H1 (cell line): ENCODE data around the gene TUBA8. TPM values are rescaled to one million over a fixed set of nuclear protein-coding genes. Genes with fewer than 3 reads are reported as not detected.

Source experiments
- CTCF ChIA-PET: fragments of 300-600 bp; sonication (Branson Sonifier 250); formaldehyde crosslinking; loops from one replicate; lab custom pipeline; 2021; ENCODE audit not compliant: partially characterized antibody; lab: Charles Lee
- POLR2A ChIA-PET: fragments of 300-600 bp; sonication (Branson Sonifier 250); formaldehyde crosslinking; loops from one replicate; lab custom pipeline; 2021; ENCODE audit warnings: inconsistent platforms; ENCODE audit not compliant: partially characterized antibody; lab: Charles Lee
- DNase-seq, 2 experiments: peaks; one replicate each; pipeline versions ENCODE4 v3.0.0 to v3.0.0-alpha.2; 2010 to 2022; ENCODE audit warnings: low spot score in 2 of 2, low read depth in 1 of 2, mixed read lengths in 1 of 2
- FAIRE-seq: peaks from 2 replicates; lab custom pipeline; 2011; peaks lifted over from hg19 to GRCh38; lab: Jason Lieb, UNC
- H2AFZ ChIP-seq: 2 replicates; pipeline ENCODE4 v1.8.1; 2012; ENCODE audit warnings: low read length, inconsistent platforms
- H2AK5ac ChIP-seq: 2 replicates; pipeline ENCODE4 v1.6.1; 2013; ENCODE audit warnings: low read depth, low read length
- H2BK120ac ChIP-seq: replicated peaks from 2 replicates; pipeline ENCODE3; 2013; ENCODE audit warnings: low read depth, low read length, inconsistent platforms
- H2BK12ac ChIP-seq: 2 replicates; pipeline ENCODE4 v1.6.1; 2013; ENCODE audit warnings: low read depth, low read length
- H2BK15ac ChIP-seq: 2 replicates; pipeline ENCODE4 v1.6.1; 2013; ENCODE audit warnings: low read length
- H2BK20ac ChIP-seq: 2 replicates; pipeline ENCODE4 v1.6.1; 2013; ENCODE audit warnings: low read length
- H2BK5ac ChIP-seq: 2 replicates; pipeline ENCODE4 v1.6.1; 2013; ENCODE audit warnings: low read depth, low read length
- H3K14ac ChIP-seq: 2 replicates; pipeline ENCODE4 v1.6.1; 2013; ENCODE audit warnings: inconsistent platforms; ENCODE audit not compliant: insufficient read length
- H3K18ac ChIP-seq: 2 replicates; pipeline ENCODE4 v1.6.1; 2013; ENCODE audit warnings: low read length; ENCODE audit errors: extremely low read depth
- H3K23ac ChIP-seq: 2 replicates; pipeline ENCODE4 v1.6.1; 2013; ENCODE audit warnings: inconsistent platforms; ENCODE audit not compliant: insufficient read length
- H3K23me2 ChIP-seq: 2 replicates; pipeline ENCODE4 v1.6.1; 2013; ENCODE audit warnings: low read depth, low read length
- H3K27ac ChIP-seq: 2 replicates; pipeline ENCODE4 v1.6.1; 2011; ENCODE audit warnings: low read depth, low read length, inconsistent platforms
- H3K27me3 ChIP-seq, 4 experiments: replicated peaks in 1 of 4; 1 replicate in 1 of 4; 2 replicates in 3 of 4; pipeline versions ENCODE4 v1.6.1 to v1.8.1; 2011 to 2013; ENCODE audit warnings: low read length in 3 of 4, mild to moderate bottlenecking in 3 of 4, inconsistent platforms in 2 of 4, mixed read lengths in 2 of 4, moderate library complexity in 1 of 4; ENCODE audit not compliant: control insufficient read depth in 3 of 4, insufficient read depth in 3 of 4; ENCODE audit errors: extremely low read depth in 1 of 4
- H3K36me3 ChIP-seq, 4 experiments: 2 replicates each; pipeline versions ENCODE4 v1.6.1 to v1.8.1; 2011 to 2013; ENCODE audit warnings: mild to moderate bottlenecking in 4 of 4, low read length in 3 of 4, moderate library complexity in 2 of 4, control low read depth in 1 of 4, inconsistent platforms in 1 of 4; ENCODE audit not compliant: insufficient read depth in 4 of 4, control insufficient read depth in 2 of 4
- H3K4ac ChIP-seq: replicated peaks from 2 replicates; pipeline ENCODE3; 2013; ENCODE audit warnings: low read length, low read depth, mixed read lengths, inconsistent platforms; ENCODE audit not compliant: insufficient read length
- H3K4me1 ChIP-seq, 4 experiments: replicated peaks in 1 of 4; 1 replicate in 1 of 4; 2 replicates in 3 of 4; pipeline versions ENCODE4 v1.6.1 to v1.8.1; 2011 to 2013; ENCODE audit warnings: low read length in 3 of 4, inconsistent platforms in 2 of 4, mixed read lengths in 1 of 4; ENCODE audit not compliant: insufficient read depth in 4 of 4, control insufficient read depth in 3 of 4
- H3K4me2 ChIP-seq, 2 experiments: 2 replicates each; pipeline versions ENCODE4 v1.6.1 to v1.8.1; 2011 to 2013; ENCODE audit warnings: low read depth in 2 of 2, low read length in 2 of 2, control low read depth in 1 of 2, inconsistent platforms in 1 of 2, mild to moderate bottlenecking in 1 of 2; ENCODE audit not compliant: insufficient read depth in 1 of 2
- H3K4me3 ChIP-seq, 4 experiments: fragments of 200-600, 300-600 bp in 1 of 4; sonication (generic), shearing (Covaris generic), sonication (Bioruptor Twin) in 1 of 4; 2 replicates each; pipeline versions ENCODE4 v1.5.1 to v1.8.1; 2011 to 2016; ENCODE audit warnings: low read length in 4 of 4, low read depth in 3 of 4, control low read depth in 2 of 4, inconsistent platforms in 2 of 4, mild to moderate bottlenecking in 2 of 4, mixed read lengths in 1 of 4, moderate library complexity in 1 of 4; ENCODE audit not compliant: insufficient read depth in 2 of 4; ENCODE audit errors: extremely low read depth in 1 of 4
- H3K56ac ChIP-seq: replicated peaks from 2 replicates; pipeline ENCODE3; 2013; ENCODE audit warnings: low read depth, mild to moderate bottlenecking, mixed read lengths, low read length, inconsistent platforms; ENCODE audit not compliant: insufficient read length
- H3K79me1 ChIP-seq: 2 replicates; pipeline ENCODE4 v1.6.1; 2013; ENCODE audit warnings: low read depth, low read length, control low read depth
- H3K79me2 ChIP-seq, 2 experiments: 2 replicates each; pipeline versions ENCODE4 v1.6.1 to v1.8.1; 2012 to 2013; ENCODE audit warnings: low read length in 2 of 2, mild to moderate bottlenecking in 2 of 2, inconsistent platforms in 1 of 2; ENCODE audit not compliant: insufficient read depth in 2 of 2, control insufficient read depth in 1 of 2
- H3K9ac ChIP-seq, 4 experiments: replicated peaks in 1 of 4; 1 replicate in 1 of 4; 2 replicates in 3 of 4; pipeline versions ENCODE4 v1.6.1 to v1.8.1; 2011 to 2013; ENCODE audit warnings: low read depth in 3 of 4, low read length in 3 of 4, control low read depth in 2 of 4, mild to moderate bottlenecking in 2 of 4, moderate library complexity in 2 of 4, inconsistent platforms in 1 of 4; ENCODE audit errors: extremely low read depth in 1 of 4
- H3K9me3 ChIP-seq, 2 experiments: 2 replicates each; pipeline versions ENCODE4 v1.6.1 to v1.8.1; 2012 to 2013; ENCODE audit warnings: mild to moderate bottlenecking in 2 of 2, moderate library complexity in 2 of 2, control low read depth in 1 of 2, inconsistent platforms in 1 of 2, low read depth in 1 of 2, low read length in 1 of 2, mixed read lengths in 1 of 2; ENCODE audit not compliant: insufficient read depth in 2 of 2
- H4K20me1 ChIP-seq, 2 experiments: replicated peaks in 1 of 2; 2 replicates each; pipeline versions ENCODE3 to v1.8.1; 2011 to 2013; ENCODE audit warnings: inconsistent platforms in 2 of 2, low read length in 2 of 2, mild to moderate bottlenecking in 1 of 2; ENCODE audit not compliant: insufficient read depth in 2 of 2, control insufficient read depth in 1 of 2
- H4K5ac ChIP-seq: 2 replicates; pipeline ENCODE4 v1.6.1; 2013; ENCODE audit warnings: low read length, low read depth, mixed read lengths, inconsistent platforms; ENCODE audit not compliant: insufficient read length
- H4K8ac ChIP-seq: 2 replicates; pipeline ENCODE4 v1.8.0; 2013; ENCODE audit warnings: mild to moderate bottlenecking, moderate library complexity, low read length, inconsistent platforms; ENCODE audit not compliant: insufficient read depth; ENCODE audit errors: extremely low read depth
- H4K91ac ChIP-seq: replicated peaks from 2 replicates; pipeline ENCODE3; 2013; ENCODE audit warnings: low read length, mixed read lengths, inconsistent platforms; ENCODE audit not compliant: insufficient read length
- BACH1 ChIP-seq: IDR thresholded peaks from 2 replicates; pipeline ENCODE4 v1.6.1; 2012; ENCODE audit warnings: low read length, improper control_type of control experiment
- BCL11A ChIP-seq, 2 experiments: IDR thresholded peaks; one replicate each; pipeline ENCODE4 v1.6.1; 2011; ENCODE audit warnings: low read depth in 2 of 2, low read length in 2 of 2, mild to moderate bottlenecking in 2 of 2
- CBX5 ChIP-seq: fragments of 300-800, 300-1000 bp; sonication (generic); IDR thresholded peaks from 2 replicates; pipeline ENCODE4 v1.7.1; 2016; ENCODE audit warnings: antibody characterized with exemption, low read length, low read depth
- CEBPB ChIP-seq: IDR thresholded peaks from 2 replicates; pipeline ENCODE4 v1.6.1; 2012; ENCODE audit warnings: low read depth, low read length
- EGR1 ChIP-seq: IDR thresholded peaks from 2 replicates; pipeline ENCODE4 v1.6.1; 2011; ENCODE audit warnings: low read depth, low read length, borderline replicate concordance
- EZH2 ChIP-seq: fragments of 200-600 bp; sonication (generic); IDR thresholded peaks from 2 replicates; pipeline ENCODE4 v1.7.1; 2012; ENCODE audit warnings: low read depth, mild to moderate bottlenecking, moderate library complexity, low read length, inconsistent platforms; ENCODE audit not compliant: severe bottlenecking
- JUND ChIP-seq: IDR thresholded peaks from 2 replicates; pipeline ENCODE4 v1.6.1; 2011; ENCODE audit warnings: mild to moderate bottlenecking, improper control_type of control experiment, low read length
- KDM5A ChIP-seq: fragments of 200-600 bp; IDR thresholded peaks from 2 replicates; pipeline ENCODE4 v1.7.1; 2012; ENCODE audit warnings: mild to moderate bottlenecking, low read length, inconsistent platforms, mixed read lengths
- MAFK ChIP-seq: IDR thresholded peaks from 2 replicates; pipeline ENCODE4 v1.6.1; 2012; ENCODE audit warnings: low read depth, mild to moderate bottlenecking, improper control_type of control experiment, low read length
- NANOG ChIP-seq: IDR thresholded peaks from 2 replicates; pipeline ENCODE4 v1.6.1; 2011; ENCODE audit warnings: low read length, low read depth, mild to moderate bottlenecking, inconsistent platforms; ENCODE audit not compliant: insufficient read depth, poor library complexity, severe bottlenecking
- NRF1 ChIP-seq: IDR thresholded peaks from 2 replicates; pipeline ENCODE4 v1.6.1; 2011; ENCODE audit warnings: mild to moderate bottlenecking, low read depth, low read length, improper control_type of control experiment
- SAP30 ChIP-seq: fragments of 300-600 bp; sonication (generic); IDR thresholded peaks from 2 replicates; pipeline ENCODE4 v1.7.1; 2012; ENCODE audit warnings: low read length, moderate library complexity, mild to moderate bottlenecking, inconsistent platforms; ENCODE audit not compliant: insufficient read depth, insufficient replicate concordance
- SP2 ChIP-seq: IDR thresholded peaks from 2 replicates; pipeline ENCODE4 v1.6.1; 2012; ENCODE audit warnings: mild to moderate bottlenecking, low read length, inconsistent platforms
- SUZ12 ChIP-seq: fragments of 200-600 bp; sonication (generic); IDR thresholded peaks from 2 replicates; pipeline ENCODE4 v1.6.1; 2012; ENCODE audit warnings: mild to moderate bottlenecking, inconsistent platforms, low read length, moderate library complexity, mixed read lengths
- TAF7 ChIP-seq: optimal IDR thresholded peaks from 2 replicates; pipeline ENCODE3; 2011; ENCODE audit warnings: low read depth, mild to moderate bottlenecking, inconsistent platforms, low read length, moderate library complexity, borderline replicate concordance
- TEAD4 ChIP-seq: IDR thresholded peaks from 2 replicates; pipeline ENCODE4 v1.6.1; 2012; ENCODE audit warnings: low read depth, low read length, inconsistent platforms, mixed read lengths
- polyA plus RNA-seq, 7 experiments: library from polyadenylated mRNA; depleted of rRNA in 3 of 7; stranded (reverse) in 5 of 7; unstranded in 2 of 7; fragments of >200 nt in 5 of 7; fragments of 200-250 nt in 2 of 7; gene quantifications; 1 replicate in 5 of 7; 2 replicates in 1 of 7; 4 replicates in 1 of 7; pipeline versions ENCODE4 v1.2.1 to v1.2.3, GENCODE V29; 2011 to 2013; ENCODE audit warnings: missing spikeins in 2 of 7, mixed read lengths in 2 of 7
- total RNA-seq: library from RNA; stranded (reverse); fragmentation: NEBNext Ultra II Directional; extraction: Animal tissue kit (Norgen Biotek cat#: 25700); gene quantifications from 2 replicates; pipeline ENCODE4 v1.2.1, GENCODE V29; 2021

Gene TUBA8
- total and polyA plus RNA-seq, 2 of the 8 experiments (the other 6 are each of a cell fraction or from before 2014, with no cell fraction given): 1.0 to 4.0 TPM

DNA sequence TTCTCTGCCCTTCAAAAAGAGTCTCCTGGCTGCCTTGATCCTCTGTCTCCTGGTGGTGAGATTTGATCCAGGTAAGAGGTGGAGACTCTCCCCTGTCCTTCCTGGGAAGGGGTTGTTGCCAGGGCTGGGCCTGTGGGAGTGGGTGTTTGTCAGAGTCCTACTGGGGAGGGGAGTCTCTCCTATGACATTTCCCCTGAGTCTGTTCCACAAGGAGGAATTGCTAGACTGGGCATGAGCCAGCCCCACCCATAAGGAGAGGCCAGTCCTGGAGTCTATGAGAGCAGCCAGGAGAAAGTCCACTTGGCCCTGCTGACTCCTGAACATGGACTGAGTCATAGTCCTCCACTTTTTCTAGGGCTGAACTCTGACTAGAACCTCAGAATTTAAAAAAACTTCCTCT lies 25.4 kb upstream of the TUBA8 start:
- H3K4me3 ChIP-seq: no peak overlapping the region
- H4K91ac ChIP-seq: no peak overlapping the region
- H3K79me2 ChIP-seq: peaks cover 0 to 17% of the 10 kb centered on the region in 2 experiments; a peak in 2 of 4 replicates
- POLR2A ChIA-PET: no interaction called here
- H2BK15ac ChIP-seq: no peak overlapping the region
- H3K36me3 ChIP-seq: peaks cover 17 to 47% (median 36%) of the 10 kb centered on the region in 4 experiments
- H3K9ac ChIP-seq: no peak overlapping the region
- H3K4me1 ChIP-seq: no peaks in the 10 kb centered on the region
- no peak overlapping the region for H2BK120ac ChIP-seq
- FAIRE-seq: no peak
- no peak overlapping the region for H3K18ac ChIP-seq
- no peak overlapping the region for H3K14ac ChIP-seq
- no peak overlapping the region for H2BK12ac ChIP-seq
- no peaks in the 10 kb centered on the region for H3K9me3 ChIP-seq
- H3K4ac ChIP-seq: no peak overlapping the region
- H2AK5ac ChIP-seq: no peak overlapping the region
- H3K79me1 ChIP-seq: peaks cover 9% of the 10 kb centered on the region
- H3K4me2 ChIP-seq: no peak overlapping the region
- H2BK20ac ChIP-seq: no peak overlapping the region
- H3K23me2 ChIP-seq: no peaks in the 10 kb centered on the region; the same call in 1 of the 2 replicates
- H4K8ac ChIP-seq: no peak overlapping the region
- H2BK5ac ChIP-seq: no peak overlapping the region
- CTCF ChIA-PET: no interaction called here
- no peak for DNase-seq
- no peak overlapping the region for H3K23ac ChIP-seq
- no peak overlapping the region for H3K27ac ChIP-seq
- H3K27me3 ChIP-seq: no peaks in the 10 kb centered on the region
- H4K5ac ChIP-seq: no peak overlapping the region
- no peak overlapping the region for H2AFZ ChIP-seq
- H4K20me1 ChIP-seq: peaks cover 3 to 5% of the 10 kb centered on the region in 2 experiments
- no peak overlapping the region for H3K56ac ChIP-seq
- TF ChIP-seq TEAD4 (no peak), NRF1 (no peak), SUZ12 (no peak), SP2 (no peak), KDM5A (no peak), SAP30 (no peak), EGR1 (no peak), CEBPB (no peak), BACH1 (no peak), CBX5 (no peak), JUND (no peak), TAF7 (no peak), BCL11A (IDR thresholded peaks at IDR 0.05; ENCODE audit: low read depth in 2 of 2, low read length in 2 of 2) (no peak), EZH2 (no peak), NANOG (no peak), MAFK (no peak)
